Keratinocyte (primary cell): ENCODE data around the gene FMN1. TPM values are rescaled to one million over a fixed set of nuclear protein-coding genes. Genes with fewer than 3 reads are reported as not detected.

ENCODE experiments used
- DNase-seq: peaks from one replicate; pipeline ENCODE4 v3.0.0-alpha.2; 2011; ENCODE audit warnings: low read depth, missing footprints, low spot score
- FAIRE-seq: peaks from 2 replicates; lab custom pipeline; 2011; peaks lifted over from hg19 to GRCh38; lab: Jason Lieb, UNC
- H2AFZ ChIP-seq: 2 replicates; pipeline ENCODE4 v1.6.0; 2012; ENCODE audit warnings: low read length, control low read depth, inconsistent platforms; ENCODE audit not compliant: control insufficient read depth
- H3K27ac ChIP-seq: 2 replicates; pipeline ENCODE4 v1.5.1; 2011; ENCODE audit warnings: low read length; ENCODE audit not compliant: control insufficient read depth, insufficient read depth
- H3K27me3 ChIP-seq: 3 replicates; pipeline ENCODE4 v1.6.0; 2011; ENCODE audit warnings: low read length; ENCODE audit not compliant: control insufficient read depth, insufficient read depth; ENCODE audit errors: extremely low read depth
- H3K36me3 ChIP-seq, 2 experiments: 2 replicates in 1 of 2; 3 replicates in 1 of 2; pipeline ENCODE4 v1.5.1; 2011; ENCODE audit warnings: low read length in 2 of 2, mild to moderate bottlenecking in 1 of 2; ENCODE audit not compliant: control insufficient read depth in 2 of 2, insufficient read depth in 2 of 2; ENCODE audit errors: extremely low read depth in 1 of 2
- H3K4me1 ChIP-seq: 3 replicates; pipeline ENCODE4 v1.5.1; 2011; ENCODE audit warnings: low read length; ENCODE audit not compliant: control insufficient read depth, insufficient read depth; ENCODE audit errors: extremely low read depth
- H3K4me2 ChIP-seq: 3 replicates; pipeline ENCODE4 v1.6.0; 2011; ENCODE audit warnings: low read depth, low read length; ENCODE audit not compliant: control insufficient read depth, insufficient read depth; ENCODE audit errors: extremely low read depth
- H3K4me3 ChIP-seq, 3 experiments: fragments of 200-600 bp in 1 of 3; sonication (generic) in 1 of 3; 2 replicates in 2 of 3; 3 replicates in 1 of 3; pipeline ENCODE4 v1.5.1; 2011 to 2016; ENCODE audit warnings: low read length in 3 of 3, mild to moderate bottlenecking in 3 of 3, control low read depth in 2 of 3, inconsistent platforms in 1 of 3, low read depth in 1 of 3, mixed read lengths in 1 of 3, mixed run types in 1 of 3, moderate library complexity in 1 of 3; ENCODE audit not compliant: control insufficient read depth in 2 of 3, insufficient read depth in 2 of 3; ENCODE audit errors: extremely low read depth in 1 of 3
- H3K79me2 ChIP-seq: 2 replicates; pipeline ENCODE4 v1.6.0; 2012; ENCODE audit warnings: low read length; ENCODE audit not compliant: control insufficient read depth, insufficient read depth
- H3K9ac ChIP-seq: 3 replicates; pipeline ENCODE4 v1.6.0; 2011; ENCODE audit warnings: low read length; ENCODE audit not compliant: control insufficient read depth, insufficient read depth; ENCODE audit errors: extremely low read depth
- H3K9me1 ChIP-seq: 3 replicates; pipeline ENCODE4 v1.6.0; 2011; ENCODE audit warnings: low read length; ENCODE audit not compliant: control insufficient read depth, insufficient read depth; ENCODE audit errors: extremely low read depth
- H3K9me3 ChIP-seq: 2 replicates; pipeline ENCODE4 v1.5.1; 2012; ENCODE audit warnings: low read depth, low read length; ENCODE audit not compliant: control insufficient read depth
- H4K20me1 ChIP-seq: 3 replicates; pipeline ENCODE4 v1.6.0; 2011; ENCODE audit warnings: low read length; ENCODE audit not compliant: control insufficient read depth, insufficient read depth; ENCODE audit errors: extremely low read depth
- CTCF ChIP-seq, 3 experiments: IDR thresholded peaks in 1 of 3; conservative IDR thresholded peaks in 1 of 3; optimal IDR thresholded peaks in 1 of 3; 2 replicates in 2 of 3; 3 replicates in 1 of 3; pipeline versions ENCODE3 to v1.5.1; 2011; ENCODE audit warnings: low read length in 3 of 3, mild to moderate bottlenecking in 3 of 3, moderate library complexity in 2 of 3, control low read depth in 1 of 3, inconsistent platforms in 1 of 3; ENCODE audit not compliant: insufficient read depth in 2 of 3; ENCODE audit errors: extremely low read depth in 1 of 3
- EZH2 ChIP-seq: IDR thresholded peaks from one replicate; pipeline ENCODE4 v1.6.1; 2012; ENCODE audit warnings: inconsistent platforms, mild to moderate bottlenecking, low read length, moderate library complexity
- dilution Hi-C: fragments of 300-500 bp; cut with MboI; formaldehyde crosslinking; loops from one replicate; pipeline ENCODE4 v1.7.0; 2020; ENCODE audit warnings: low sequenced_read_pairs; ENCODE audit not compliant: extremely low pct_ligation_motif_present
- polyA plus RNA-seq, 5 experiments: library from polyadenylated mRNA; depleted of rRNA in 3 of 5; stranded (reverse) in 3 of 5; stranded (forward) in 1 of 5; unstranded in 1 of 5; fragments of >200 nt; gene quantifications; 1 replicate in 1 of 5; 2 replicates in 3 of 5; 3 replicates in 1 of 5; pipeline versions ENCODE4 v1.2.1 to v1.2.3, GENCODE V29; 2011 to 2012; ENCODE audit warnings: missing spikeins in 2 of 5, low read depth in 1 of 5, low replicate concordance in 1 of 5

FMN1 gene
- polyA plus RNA-seq, 1 donor (not counting 4 experiments of a cell fraction or from before 2014, with no cell fraction given), result 0.71 TPM

- H3K36me3 ChIP-seq, result no peaks in the 10 kb centered on the region
- H3K79me2 ChIP-seq, result no peaks in the 10 kb centered on the region
- H3K4me1 ChIP-seq, result peaks cover 10% of the 10 kb centered on the region
- DNase-seq (no peak), FAIRE-seq (no peak)
- H3K9me1 ChIP-seq, result no peaks in the 10 kb centered on the region
- no peak overlapping the region for H3K4me2 ChIP-seq
- no peak overlapping the region for H3K4me3 ChIP-seq
- H4K20me1 ChIP-seq, result no peaks in the 10 kb centered on the region
- TF ChIP-seq EZH2 (no peak), CTCF (optimal IDR thresholded peaks at IDR 0.05 in 1 of 3, IDR thresholded peaks at IDR 0.05 in 1 of 3, conservative IDR thresholded peaks at IDR 0.05 in 1 of 3; ENCODE audit: extremely low read depth in 1 of 3, insufficient read depth in 2 of 3, low read length in 3 of 3) (no peak)
- no peak overlapping the region for H3K9ac ChIP-seq
- H3K27me3 ChIP-seq, result no peaks in the 10 kb centered on the region
- H3K27ac ChIP-seq, result no peak overlapping the region
- no peak overlapping the region for H2AFZ ChIP-seq
- H3K9me3 ChIP-seq, result no peaks in the 10 kb centered on the region
- dilution Hi-C loops, result no loop called here
Measured at GRCh38 chr15:33016405-33017024, 178.0 kb downstream of the FMN1 start.

GRCh38 chr15:33014586-33014985 lies 179.9 kb downstream of the FMN1 start:
- Histone ChIP-seq H3K79me2 (no peaks in the 10 kb centered on the region), H3K36me3 (no peaks in the 10 kb centered on the region), H3K9ac (no peak overlapping the region), H3K27ac (no peak overlapping the region), H4K20me1 (no peaks in the 10 kb centered on the region), H3K27me3 (no peaks in the 10 kb centered on the region), H3K4me2 (no peak overlapping the region), H3K9me1 (no peaks in the 10 kb centered on the region), H3K4me3 (no peak overlapping the region), H3K9me3 (no peaks in the 10 kb centered on the region), H2AFZ (no peak overlapping the region), H3K4me1 (peaks cover 10% of the 10 kb centered on the region)
- FAIRE-seq (no peak), DNase-seq (no peak)
- dilution Hi-C loops, result no loop called here
- no peak for TF ChIP-seq CTCF (optimal IDR thresholded peaks at IDR 0.05 in 1 of 3, IDR thresholded peaks at IDR 0.05 in 1 of 3, conservative IDR thresholded peaks at IDR 0.05 in 1 of 3; ENCODE audit: extremely low read depth in 1 of 3, insufficient read depth in 2 of 3, low read length in 3 of 3)
- TF ChIP-seq EZH2, result no peak
